ENCODE measurements around the gene SCRN2.

SCRN2 gene

DNA sequence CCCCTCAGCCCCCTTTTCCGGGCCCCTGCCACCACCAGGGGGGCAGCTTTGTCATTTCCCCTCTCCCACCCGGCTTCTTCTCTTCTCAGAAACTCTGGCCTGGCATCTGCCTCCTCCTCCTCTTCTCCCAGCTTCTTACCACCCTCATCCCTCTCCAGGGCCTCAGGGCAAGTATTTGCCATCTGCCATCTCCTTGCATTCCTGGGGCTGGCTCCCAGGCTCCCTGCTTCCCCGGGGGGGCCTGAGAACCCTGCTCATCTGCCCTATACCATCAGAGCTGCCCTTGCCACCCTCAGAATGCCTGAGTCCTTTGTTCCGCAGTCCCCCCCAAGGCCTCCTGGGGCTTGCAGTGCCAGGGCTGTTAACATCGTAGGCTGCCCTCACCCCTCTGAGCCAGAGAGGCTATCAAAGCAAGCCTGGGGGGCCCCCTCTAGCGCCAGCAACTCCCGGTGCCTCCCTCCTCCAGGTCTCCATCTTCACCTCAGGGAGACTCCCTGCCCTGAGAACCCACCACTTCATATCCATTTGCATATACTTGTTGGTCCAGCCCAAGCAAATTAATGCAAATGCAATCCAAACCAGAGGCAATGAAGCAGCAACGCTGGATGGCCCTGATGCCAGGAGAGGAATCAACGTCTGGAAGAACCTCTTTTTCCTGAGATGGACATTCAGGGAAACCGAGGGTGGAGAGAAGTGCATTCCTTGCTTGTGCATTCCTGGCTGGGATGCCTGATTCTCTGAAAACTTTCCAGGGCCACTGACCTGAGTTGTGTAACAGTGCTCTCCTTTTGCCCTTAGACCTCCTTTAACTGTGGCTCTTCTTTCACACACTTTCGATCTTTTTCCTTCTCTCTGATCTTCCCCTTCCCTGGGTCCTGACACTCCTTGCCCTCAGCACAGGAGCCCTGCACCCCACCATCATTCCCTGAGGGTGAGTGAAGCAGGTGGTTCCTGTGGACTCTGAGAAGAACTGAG, 34.2 kb upstream of the SCRN2 start:
- Histone ChIP-seq H3K27me3 (ENCODE audit: control insufficient read depth, insufficient read depth, low read length) (no peaks in the 10 kb centered on the region), H3K36me3 (ENCODE audit: control insufficient read depth, insufficient read depth, low read length) (no peaks in the 10 kb centered on the region), H3K9ac (no peak overlapping the region)

DNA sequence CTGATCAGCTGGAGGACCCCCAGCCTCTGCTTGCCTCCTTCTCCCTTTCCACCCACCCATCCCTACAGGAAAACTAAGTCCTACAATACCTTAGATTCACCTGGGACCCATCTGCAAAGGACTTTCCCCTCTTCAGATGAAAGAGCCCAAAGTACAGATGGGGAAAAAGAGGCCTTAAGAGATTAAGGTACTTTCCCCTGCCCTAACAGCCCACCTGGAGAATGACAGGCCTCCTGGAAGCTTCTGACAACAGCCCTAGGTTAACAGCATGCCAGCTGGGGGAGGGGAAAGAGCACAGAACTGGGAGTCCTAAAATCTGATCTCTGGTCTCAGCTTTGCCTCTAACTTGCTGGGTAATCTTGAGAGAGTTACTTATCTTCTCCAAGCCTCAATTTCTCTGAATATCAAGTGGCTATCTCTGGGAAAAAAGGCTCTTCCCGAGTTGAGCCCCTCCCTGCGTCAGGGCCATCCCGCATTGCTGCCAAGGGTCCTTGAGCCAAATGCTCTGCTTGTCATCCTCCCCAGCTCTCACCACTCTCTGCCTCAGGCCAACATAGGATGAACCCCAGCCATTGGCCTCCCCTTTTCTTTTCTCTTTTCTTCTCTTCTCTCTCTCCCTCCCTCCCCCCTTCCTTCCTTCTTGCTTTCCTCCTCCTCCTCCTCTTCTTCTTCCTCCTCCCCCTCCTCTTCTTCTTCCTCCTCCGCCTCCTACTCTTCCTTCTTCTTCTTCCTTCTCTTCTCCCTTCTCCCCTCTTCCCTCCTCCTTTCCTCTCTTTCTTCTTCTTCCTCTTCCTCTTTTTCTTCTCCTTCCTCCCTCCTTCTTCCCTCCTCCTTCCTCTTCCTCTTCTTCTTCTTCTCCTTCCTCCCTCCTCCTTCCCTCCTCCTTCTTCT, 32.4 kb upstream of the SCRN2 start:
- H3K9me3 ChIP-seq (ENCODE audit: control insufficient read depth, low read length) = no peaks in the 10 kb centered on the region
- peaks cover 15% of the 10 kb centered on the region for H3K4me1 ChIP-seq
- no peak overlapping the region for H3K4me2 ChIP-seq (ENCODE audit: low read length)
- H3K79me2 ChIP-seq = no peaks in the 10 kb centered on the region
- H3K36me3 ChIP-seq (ENCODE audit: control insufficient read depth, insufficient read depth, low read length) = no peaks in the 10 kb centered on the region
- H2AFZ ChIP-seq = no peak overlapping the region
- no peak overlapping the region for H3K9ac ChIP-seq
- no peak overlapping the region for H3K27ac ChIP-seq
- no peaks in the 10 kb centered on the region for H3K27me3 ChIP-seq (ENCODE audit: control insufficient read depth, insufficient read depth, low read length)
- TF ChIP-seq, protein P1, sequence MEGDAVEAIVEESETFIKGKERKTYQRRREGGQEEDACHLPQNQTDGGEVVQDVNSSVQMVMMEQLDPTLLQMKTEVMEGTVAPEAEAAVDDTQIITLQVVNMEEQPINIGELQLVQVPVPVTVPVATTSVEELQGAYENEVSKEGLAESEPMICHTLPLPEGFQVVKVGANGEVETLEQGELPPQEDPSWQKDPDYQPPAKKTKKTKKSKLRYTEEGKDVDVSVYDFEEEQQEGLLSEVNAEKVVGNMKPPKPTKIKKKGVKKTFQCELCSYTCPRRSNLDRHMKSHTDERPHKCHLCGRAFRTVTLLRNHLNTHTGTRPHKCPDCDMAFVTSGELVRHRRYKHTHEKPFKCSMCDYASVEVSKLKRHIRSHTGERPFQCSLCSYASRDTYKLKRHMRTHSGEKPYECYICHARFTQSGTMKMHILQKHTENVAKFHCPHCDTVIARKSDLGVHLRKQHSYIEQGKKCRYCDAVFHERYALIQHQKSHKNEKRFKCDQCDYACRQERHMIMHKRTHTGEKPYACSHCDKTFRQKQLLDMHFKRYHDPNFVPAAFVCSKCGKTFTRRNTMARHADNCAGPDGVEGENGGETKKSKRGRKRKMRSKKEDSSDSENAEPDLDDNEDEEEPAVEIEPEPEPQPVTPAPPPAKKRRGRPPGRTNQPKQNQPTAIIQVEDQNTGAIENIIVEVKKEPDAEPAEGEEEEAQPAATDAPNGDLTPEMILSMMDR (IDR thresholded peaks at IDR 0.05) = no peak
- H3K4me3 ChIP-seq (ENCODE audit: low read depth, low read length) = no peak overlapping the region

More for the DNA sequence above, 34.2 kb upstream of the SCRN2 start:
- H3K27ac ChIP-seq = no peak overlapping the region
- no peaks in the 10 kb centered on the region for H3K9me3 ChIP-seq (ENCODE audit: control insufficient read depth, low read length)
- TF ChIP-seq, protein P1 (IDR thresholded peaks at IDR 0.05) = no peak
- no peak overlapping the region for H3K4me3 ChIP-seq (ENCODE audit: low read depth, low read length)
- no peak overlapping the region for H2AFZ ChIP-seq
- no peak overlapping the region for H3K4me2 ChIP-seq (ENCODE audit: low read length)
- no peaks in the 10 kb centered on the region for H3K79me2 ChIP-seq
- H3K4me1 ChIP-seq = peaks cover 6% of the 10 kb centered on the region

DNA sequence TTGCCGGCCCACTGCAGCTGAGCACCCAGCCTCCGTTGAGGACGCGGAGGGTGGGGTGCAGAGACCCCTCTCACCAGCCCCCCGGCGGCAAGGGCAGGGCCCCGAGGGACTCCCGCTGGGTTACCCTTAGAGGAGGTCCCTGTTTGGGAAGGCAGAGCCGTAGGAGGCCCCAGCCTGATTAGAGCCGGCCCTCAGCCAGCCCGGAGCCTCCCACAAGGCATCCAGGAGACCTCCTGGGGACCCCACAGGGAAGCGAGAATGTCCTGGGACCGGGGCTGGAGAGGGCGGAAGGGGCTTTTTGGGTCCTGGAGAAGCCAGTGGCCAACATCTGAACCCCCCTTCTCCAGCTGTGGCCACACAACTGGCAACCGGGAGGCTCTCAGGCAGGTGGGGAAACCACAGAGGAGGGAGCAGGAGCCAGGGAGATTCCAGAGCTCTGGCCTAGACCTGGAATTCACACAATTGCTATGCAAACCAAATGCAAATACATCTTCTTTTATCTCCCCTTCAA, 31.6 kb upstream of the SCRN2 start:
- Histone ChIP-seq H3K27ac (no peak overlapping the region), H3K4me2 (ENCODE audit: low read length) (no peak overlapping the region), H3K4me3 (ENCODE audit: low read depth, low read length) (no peak overlapping the region), H2AFZ (no peak overlapping the region), H3K36me3 (ENCODE audit: control insufficient read depth, insufficient read depth, low read length) (no peaks in the 10 kb centered on the region), H3K9me3 (ENCODE audit: control insufficient read depth, low read length) (no peaks in the 10 kb centered on the region), H3K9ac (no peak overlapping the region), H3K27me3 (ENCODE audit: control insufficient read depth, insufficient read depth, low read length) (no peaks in the 10 kb centered on the region), H3K4me1 (peaks cover 15% of the 10 kb centered on the region), H3K79me2 (no peaks in the 10 kb centered on the region)
- TF ChIP-seq, protein P1 (IDR thresholded peaks at IDR 0.05) = no peak

DNA sequence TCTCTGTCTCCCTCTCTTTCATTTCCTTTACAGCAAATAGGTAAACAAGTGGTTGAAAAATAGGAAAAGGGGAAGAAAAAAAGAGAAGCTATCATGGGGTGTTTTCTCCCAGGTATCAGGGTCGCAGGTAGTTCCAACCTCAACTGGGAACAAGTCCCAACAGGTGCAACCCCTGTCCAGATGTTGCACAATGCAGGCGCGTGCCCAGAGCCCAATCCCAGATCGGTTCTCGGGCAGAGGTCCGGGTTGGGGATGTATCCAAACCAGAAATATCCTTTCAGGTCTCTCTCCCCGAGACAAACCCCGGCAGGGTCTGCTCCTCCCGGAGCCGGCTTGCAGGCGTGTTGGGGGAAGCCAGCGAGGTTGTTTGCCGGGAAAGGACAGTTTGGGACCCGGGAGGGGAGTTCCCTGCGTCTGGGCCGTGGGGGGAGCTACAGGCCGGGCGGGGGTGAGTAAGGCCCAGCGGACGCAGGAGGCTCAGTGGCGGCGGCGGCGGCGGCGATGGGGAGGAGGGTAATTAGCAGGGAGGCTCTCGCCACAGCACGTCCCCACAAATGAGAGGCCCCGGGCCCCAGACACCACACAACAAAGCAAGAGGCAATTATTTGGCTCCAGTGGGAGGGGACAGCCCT, 31.1 kb upstream of the SCRN2 start:
- H3K4me2 ChIP-seq (ENCODE audit: low read length) = no peak overlapping the region
- TF ChIP-seq, protein P1 (IDR thresholded peaks at IDR 0.05) = no peak
- H3K4me3 ChIP-seq (ENCODE audit: low read depth, low read length) = no peak overlapping the region
- no peaks in the 10 kb centered on the region for H3K36me3 ChIP-seq (ENCODE audit: control insufficient read depth, insufficient read depth, low read length)
- no peak overlapping the region for H3K9ac ChIP-seq
- no peak overlapping the region for H2AFZ ChIP-seq
- no peak overlapping the region for H3K27ac ChIP-seq
- no peaks in the 10 kb centered on the region for H3K79me2 ChIP-seq
- peaks cover 15% of the 10 kb centered on the region for H3K4me1 ChIP-seq
- H3K27me3 ChIP-seq (ENCODE audit: control insufficient read depth, insufficient read depth, low read length) = no peaks in the 10 kb centered on the region
- no peaks in the 10 kb centered on the region for H3K9me3 ChIP-seq (ENCODE audit: control insufficient read depth, low read length)
